ENCODE results near the gene PIP5KL1. TPM values are rescaled to one million over a fixed set of nuclear protein-coding genes. Genes with fewer than 3 reads are reported as not detected.

The PIP5KL1 gene
- total and polyA plus RNA-seq, 2 donors: 0.48 to 1.4 TPM

- no peak for DNase-seq (ENCODE audit: extremely low spot score)
- no peak overlapping the region for H3K4me3 ChIP-seq (ENCODE audit: low read depth, low read length)
- 71% methylated on average over 19 of the region's 19 CpGs for WGBS
- no peak overlapping the region for H3K27ac ChIP-seq (ENCODE audit: low read depth)
- H3K36me3 ChIP-seq (ENCODE audit: insufficient read depth): no peaks in the 10 kb centered on the region
- no peaks in the 10 kb centered on the region for H3K4me1 ChIP-seq (ENCODE audit: insufficient read depth)
These were observed 56.0 kb downstream of the PIP5KL1 start for GRCh38 chr9:127874301-127875221.

GRCh38 chr9:127873886-127874285 lies 56.7 kb downstream of the PIP5KL1 start:
- no peak overlapping the region for H3K4me3 ChIP-seq (ENCODE audit: low read depth, low read length)
- H3K4me1 ChIP-seq (ENCODE audit: insufficient read depth): no peaks in the 10 kb centered on the region
- 30% methylated on average over 10 of the region's 10 CpGs for WGBS
- no peak overlapping the region for H3K27ac ChIP-seq (ENCODE audit: low read depth)
- no peaks in the 10 kb centered on the region for H3K36me3 ChIP-seq (ENCODE audit: insufficient read depth)
- no peak for DNase-seq (ENCODE audit: extremely low spot score)

GRCh38 chr9:127873223-127873691 lies 57.3 kb downstream of the PIP5KL1 start:
- DNase-seq (ENCODE audit: extremely low spot score): no peak
- WGBS: 70% methylated on average over 19 of the region's 19 CpGs
- no peak overlapping the region for H3K4me3 ChIP-seq (ENCODE audit: low read depth, low read length)
- no peaks in the 10 kb centered on the region for H3K4me1 ChIP-seq (ENCODE audit: insufficient read depth)
- H3K36me3 ChIP-seq (ENCODE audit: insufficient read depth): no peaks in the 10 kb centered on the region
- H3K27ac ChIP-seq (ENCODE audit: low read depth): no peak overlapping the region

- no peaks in the 10 kb centered on the region for H3K36me3 ChIP-seq (ENCODE audit: insufficient read depth)
- no peaks in the 10 kb centered on the region for H3K4me1 ChIP-seq (ENCODE audit: insufficient read depth)
- WGBS: 93% methylated on average over 20 of the region's 20 CpGs
- no peak overlapping the region for H3K4me3 ChIP-seq (ENCODE audit: low read depth, low read length)
- DNase-seq (ENCODE audit: extremely low spot score): no peak
- H3K27ac ChIP-seq (ENCODE audit: low read depth): no peak overlapping the region
These were observed 58.0 kb downstream of the PIP5KL1 start for GRCh38 chr9:127872369-127873222.

GRCh38 chr9:127871531-127871930 lies 59.0 kb downstream of the PIP5KL1 start:
- no peak overlapping the region for H3K27ac ChIP-seq (ENCODE audit: low read depth)
- no peak overlapping the region for H3K4me3 ChIP-seq (ENCODE audit: low read depth, low read length)
- 89% methylated on average over 9 of the region's 9 CpGs for WGBS
- DNase-seq (ENCODE audit: extremely low spot score): no peak
- no peaks in the 10 kb centered on the region for H3K4me1 ChIP-seq (ENCODE audit: insufficient read depth)
- no peaks in the 10 kb centered on the region for H3K36me3 ChIP-seq (ENCODE audit: insufficient read depth)

GRCh38 chr9:127870887-127871286 lies 59.7 kb downstream of the PIP5KL1 start:
- no peak overlapping the region for H3K27ac ChIP-seq (ENCODE audit: low read depth)
- H3K36me3 ChIP-seq (ENCODE audit: insufficient read depth): no peaks in the 10 kb centered on the region
- no peak for DNase-seq (ENCODE audit: extremely low spot score)
- H3K4me3 ChIP-seq (ENCODE audit: low read depth, low read length): no peak overlapping the region
- no peaks in the 10 kb centered on the region for H3K4me1 ChIP-seq (ENCODE audit: insufficient read depth)
- 86% methylated on average over 12 of the region's 12 CpGs for WGBS

Other genes starting within 250 kb of the PIP5KL1 start
- not detected for gene CFAP157, start 223.8 kb downstream of the PIP5KL1 start, total RNA-seq
- gene CFAP157, start 223.8 kb downstream of the PIP5KL1 start, polyA plus RNA-seq: 0.23 TPM
- 5.7 TPM for gene PTRH1, start 215.1 kb downstream of the PIP5KL1 start, total RNA-seq
- gene PTRH1, start 215.1 kb downstream of the PIP5KL1 start, polyA plus RNA-seq: 29.8 TPM
- not detected for gene TTC16, start 214.7 kb downstream of the PIP5KL1 start, total RNA-seq
- not detected for gene TTC16, start 214.7 kb downstream of the PIP5KL1 start, polyA plus RNA-seq
- 3.8 TPM for gene TOR2A, start 195.5 kb downstream of the PIP5KL1 start, total RNA-seq
- 16.5 TPM for gene TOR2A, start 195.5 kb downstream of the PIP5KL1 start, polyA plus RNA-seq
- gene SH2D3C, start 152.1 kb downstream of the PIP5KL1 start, total RNA-seq: 11.6 TPM
- 16.6 TPM for gene SH2D3C, start 152.1 kb downstream of the PIP5KL1 start, polyA plus RNA-seq
- 30.1 TPM for gene CDK9, start 144.7 kb downstream of the PIP5KL1 start, total RNA-seq
- 66.2 TPM for gene CDK9, start 144.7 kb downstream of the PIP5KL1 start, polyA plus RNA-seq
- gene FPGS, start 127.9 kb downstream of the PIP5KL1 start, total RNA-seq: 18.6 TPM
- gene FPGS, start 127.9 kb downstream of the PIP5KL1 start, polyA plus RNA-seq: 57.7 TPM
- 16.4 TPM for gene ENG, start 76.1 kb downstream of the PIP5KL1 start, total RNA-seq
- 196 TPM for gene ENG, start 76.1 kb downstream of the PIP5KL1 start, polyA plus RNA-seq
- 27.3 TPM for gene AK1, start 53.1 kb downstream of the PIP5KL1 start, total RNA-seq
- gene AK1, start 53.1 kb downstream of the PIP5KL1 start, polyA plus RNA-seq: 57.2 TPM
- 17.7 TPM for gene ST6GALNAC6, start 31.2 kb downstream of the PIP5KL1 start, total RNA-seq
- gene ST6GALNAC6, start 31.2 kb downstream of the PIP5KL1 start, polyA plus RNA-seq: 105 TPM
- 6.8 TPM for gene ST6GALNAC4, start 13.7 kb downstream of the PIP5KL1 start, total RNA-seq
- gene ST6GALNAC4, start 13.7 kb downstream of the PIP5KL1 start, polyA plus RNA-seq: 35.1 TPM
- gene DPM2, start 7.1 kb upstream of the PIP5KL1 start, total RNA-seq: 7.5 TPM
- gene DPM2, start 7.1 kb upstream of the PIP5KL1 start, polyA plus RNA-seq: 32.1 TPM
- 30.4 TPM for gene EEIG1, start 50.2 kb upstream of the PIP5KL1 start, total RNA-seq
- gene EEIG1, start 50.2 kb upstream of the PIP5KL1 start, polyA plus RNA-seq: 67.1 TPM
- gene NAIF1, start 136.5 kb upstream of the PIP5KL1 start, total RNA-seq: 6.9 TPM
- gene NAIF1, start 136.5 kb upstream of the PIP5KL1 start, polyA plus RNA-seq: 8.2 TPM
- gene SLC25A25, start 137.5 kb upstream of the PIP5KL1 start, total RNA-seq: 14.4 TPM
- 23.1 TPM for gene SLC25A25, start 137.5 kb upstream of the PIP5KL1 start, polyA plus RNA-seq
- gene PTGES2, start 197.0 kb upstream of the PIP5KL1 start, total RNA-seq: 21.1 TPM
- 59.6 TPM for gene PTGES2, start 197.0 kb upstream of the PIP5KL1 start, polyA plus RNA-seq
- 1.9 TPM for gene LCN2, start 218.7 kb upstream of the PIP5KL1 start, total RNA-seq
- gene LCN2, start 218.7 kb upstream of the PIP5KL1 start, polyA plus RNA-seq: 23.0 TPM
- 25.7 TPM for gene BBLN, start 229.5 kb upstream of the PIP5KL1 start, total RNA-seq
- 144 TPM for gene BBLN, start 229.5 kb upstream of the PIP5KL1 start, polyA plus RNA-seq